Activated CD4-positive, CD25-positive, alpha-beta regulatory T cell treated with anti-CD3 and anti-CD28 coated beads, Interleukin-2, amount 50 U/mL, for 24 hours (primary cell): ENCODE results near the gene ZNF253.
"Not testable (repeated sequence)": the region's sequence is repeated elsewhere in the genome, so short reads cannot be mapped to it uniquely, and the experiment has no call there.

Source experiments
- ATAC-seq, 2 donors: fragments of 150-1000 bp; cut with Tn5 transposase; one replicate each; pipeline ENCODE4 v1.10.0; 2021; ENCODE audit warnings: mild to moderate bottlenecking in 1 of 2, moderate library complexity in 1 of 2

The ZNF253 gene

DNA sequence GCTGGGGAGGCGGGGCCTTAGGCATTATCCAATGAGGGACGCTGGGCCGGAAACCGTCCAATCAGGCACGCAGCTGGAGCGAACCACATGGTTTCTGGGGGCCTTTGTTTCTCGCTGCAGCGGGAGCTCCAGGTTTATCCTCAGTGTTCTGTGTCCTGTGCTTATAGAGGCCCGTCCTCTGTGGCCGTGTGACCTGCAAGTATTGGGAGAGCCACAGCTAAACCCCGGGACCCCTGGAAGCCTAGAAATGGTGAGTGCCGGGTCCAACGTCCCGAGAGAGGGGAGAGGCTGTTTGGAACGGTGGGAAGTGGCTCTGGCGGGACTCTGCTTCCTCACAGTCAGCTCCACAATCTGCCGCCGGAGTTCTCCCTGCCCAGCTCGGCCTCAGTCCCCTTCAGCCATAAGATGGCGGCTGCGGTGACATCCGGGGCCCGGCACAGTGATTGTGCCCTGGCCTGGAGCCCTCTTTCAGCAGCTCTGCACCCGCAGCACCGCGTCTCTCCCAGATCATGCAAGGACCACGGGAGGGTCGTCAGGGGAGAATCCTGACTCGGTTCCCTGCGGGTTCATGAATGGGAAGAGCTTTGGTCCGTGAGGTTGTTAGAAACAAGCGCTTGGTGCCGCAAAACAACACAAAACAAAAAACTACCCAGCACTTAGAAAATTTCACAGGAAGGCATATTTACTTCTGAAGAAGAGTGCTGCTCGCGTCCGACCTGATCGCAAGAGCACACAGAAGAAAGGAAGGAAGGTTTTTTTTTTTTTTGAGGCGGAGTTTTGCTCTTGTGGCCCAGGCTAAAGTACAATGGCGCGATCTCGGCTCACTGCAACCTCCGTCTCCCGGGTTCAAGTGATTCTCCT, at the start of gene ZNF253:
TSS of gene ZNF253 (plus strand) at position 133 of the 861 bp plus-strand sequence. CDS start at position 248, 115 bp downstream.
- ATAC-seq: peak; percentile 97 to 98

DNA sequence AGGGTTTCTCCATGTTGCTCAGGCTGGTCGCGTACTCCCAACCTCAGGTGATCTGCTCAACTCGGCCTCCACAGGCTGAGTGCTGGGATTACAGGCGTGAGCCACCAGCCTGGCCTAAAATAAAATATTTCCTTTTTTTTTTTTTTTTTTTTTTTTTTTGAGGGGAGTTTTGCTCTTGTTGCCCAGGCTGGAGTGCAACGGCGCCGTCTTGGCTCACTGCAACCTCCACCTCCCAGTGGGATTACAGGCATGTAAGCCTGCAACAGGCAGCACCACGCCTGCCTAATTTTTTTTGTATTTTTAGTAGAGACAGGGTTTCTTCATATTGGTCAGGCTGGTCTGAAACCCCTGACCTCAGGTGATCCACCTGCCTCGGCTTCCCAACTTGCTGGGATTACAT, 49.0 kb upstream of the ZNF253 start:
- no peak for ATAC-seq

DNA sequence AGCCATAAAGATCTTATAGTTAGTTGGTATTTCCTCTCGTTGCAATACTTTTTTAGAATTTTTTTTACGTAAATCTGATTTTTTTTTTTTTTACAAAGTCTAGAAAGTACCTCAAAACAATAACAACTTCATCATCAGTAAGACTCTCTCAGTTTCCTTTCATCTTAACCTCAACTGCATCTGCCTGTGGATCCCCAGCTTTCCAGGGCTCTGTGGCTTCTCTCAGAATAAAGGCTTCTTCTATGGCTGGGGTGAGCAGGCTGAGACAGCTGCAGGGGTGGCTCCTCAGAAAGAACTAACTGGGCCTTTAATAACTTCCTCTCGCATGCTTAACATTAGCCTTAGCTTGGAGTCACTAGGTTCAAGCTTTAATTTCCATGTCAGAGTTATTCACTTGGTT, 48.3 kb upstream of the ZNF253 start:
- ATAC-seq: peak; percentile 50 to 58

- ATAC-seq: no peak
Observed at GRCh38 chr19:19820774-19821320, 44.8 kb upstream of the ZNF253 start.

GRCh38 chr19:19821366-19821951, 44.2 kb upstream of the ZNF253 start, which contains the start of gene ZNF506:
TSS of gene ZNF506 (minus strand) at chr19:19821750. CDS start at chr19:19821603, 147 bp downstream.
- peak; percentile 89 to 92 for ATAC-seq

GRCh38 chr19:19821976-19822375, 43.7 kb upstream of the ZNF253 start:
- not testable (repeated sequence) for ATAC-seq

DNA sequence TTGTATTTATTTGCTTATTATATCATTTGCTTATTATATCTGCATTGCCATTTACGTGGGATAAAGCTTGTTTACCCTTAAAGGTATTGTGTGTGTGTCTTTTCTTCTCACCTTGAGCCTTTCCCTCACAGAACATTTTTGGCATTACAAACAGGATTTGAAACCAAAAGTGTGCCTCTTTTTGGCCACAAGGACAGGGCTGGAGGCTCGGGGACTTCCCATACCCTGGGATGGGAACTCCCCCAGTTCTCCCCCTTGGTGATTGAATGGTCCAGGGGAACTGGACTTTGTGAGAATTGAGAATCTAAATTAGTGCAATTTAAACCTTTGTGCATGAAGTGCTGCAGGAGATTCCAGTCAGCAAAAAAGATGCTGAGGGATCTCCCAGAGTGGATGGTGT, 41.8 kb upstream of the ZNF253 start:
- ATAC-seq: no peak

DNA sequence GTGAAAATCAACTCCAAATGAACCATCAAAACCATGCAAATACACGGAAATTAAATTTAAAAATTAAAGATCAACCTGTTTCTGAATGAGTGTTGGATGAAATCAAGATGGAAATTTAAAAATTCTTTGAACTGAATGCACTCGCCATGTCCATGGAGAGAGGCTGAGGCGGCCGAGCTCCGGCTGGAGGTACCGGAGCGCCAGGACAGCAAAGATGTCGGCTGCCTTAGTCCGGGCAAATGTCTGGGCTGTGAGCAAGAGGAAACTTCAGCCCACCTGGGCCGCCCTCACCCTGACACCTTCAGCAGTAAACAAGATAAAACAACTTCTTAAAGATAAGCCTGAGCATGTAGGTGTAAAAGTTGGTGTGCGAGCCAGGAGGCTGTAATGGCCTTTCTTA, 38.8 kb upstream of the ZNF253 start:
- ATAC-seq: no peak

- ATAC-seq: no peak
Observed at GRCh38 chr19:19835560-19836038, 30.1 kb upstream of the ZNF253 start.

GRCh38 chr19:19847781-19848180, 17.9 kb upstream of the ZNF253 start:
- ATAC-seq: no peak

DNA sequence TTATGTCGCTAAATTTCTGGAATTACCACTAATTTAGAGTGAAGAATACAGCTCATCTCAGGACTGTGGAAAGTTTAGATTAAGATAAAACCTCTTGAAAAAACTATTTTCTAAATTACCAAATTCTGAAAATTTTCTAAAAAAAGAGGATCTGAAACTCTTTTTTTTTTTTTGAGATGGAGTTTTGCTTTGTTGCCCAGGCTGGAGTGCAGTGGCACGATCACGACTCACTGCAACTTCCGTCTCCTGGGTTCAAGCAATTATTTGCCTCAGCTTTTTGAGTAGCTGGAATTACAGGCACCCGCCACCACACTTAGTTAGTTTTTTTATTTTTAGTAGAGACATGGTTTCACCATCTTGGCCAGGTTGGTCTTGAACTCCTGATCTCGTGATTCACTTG, 16.6 kb upstream of the ZNF253 start:
- no peak for ATAC-seq

GRCh38 chr19:19851740-19852139, 13.9 kb upstream of the ZNF253 start:
- not testable (repeated sequence) for ATAC-seq

DNA sequence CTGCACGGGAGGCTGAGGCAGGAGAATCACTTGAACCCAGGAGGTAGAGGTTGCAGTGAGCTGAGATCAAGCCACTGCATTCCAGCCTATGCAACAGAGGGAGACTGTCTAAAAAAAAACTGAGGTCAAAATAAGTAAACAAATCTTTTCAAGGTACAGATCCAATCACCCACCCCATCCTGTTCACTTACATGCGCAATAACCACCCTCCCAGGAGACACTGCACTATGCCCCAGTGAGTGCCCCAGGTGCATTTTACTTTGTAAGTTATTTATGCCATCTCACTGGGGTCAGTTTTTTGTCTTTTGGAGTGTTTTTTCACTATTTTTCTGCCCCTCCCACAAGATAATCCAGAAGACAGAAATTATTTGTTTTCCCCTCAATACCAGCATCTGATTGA, 6.9 kb upstream of the ZNF253 start:
- ATAC-seq: no peak

DNA sequence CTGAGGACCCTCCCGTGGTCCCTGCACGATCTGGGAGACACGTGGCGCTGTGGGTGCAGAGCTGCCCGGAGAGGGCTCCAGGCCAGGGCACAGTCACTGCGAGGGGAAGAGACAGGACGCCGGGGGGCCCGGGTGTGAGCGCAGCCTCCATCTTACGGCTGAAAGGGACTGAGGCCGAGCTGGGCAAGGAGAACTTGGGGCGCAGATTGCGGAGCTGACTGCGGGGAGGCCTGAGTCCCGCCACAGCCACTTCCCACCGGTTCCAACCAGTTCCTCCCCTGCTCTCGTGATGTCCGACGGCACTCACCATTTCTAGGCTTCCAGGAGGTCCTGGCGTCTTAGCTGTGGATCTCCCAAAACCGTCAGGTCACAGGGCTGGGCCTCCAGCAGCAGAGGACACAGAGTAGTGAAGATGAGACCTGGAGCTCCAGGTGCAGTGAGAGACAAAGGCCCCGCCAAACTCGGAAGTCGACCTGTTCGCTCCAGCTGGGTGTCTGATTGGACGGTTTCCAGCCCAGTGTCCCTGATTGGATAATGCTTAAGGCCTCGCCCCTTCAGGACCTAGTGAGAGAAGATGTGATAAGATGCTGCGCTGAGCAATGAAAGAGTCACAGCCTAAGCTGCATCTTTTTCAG, 4.8 kb upstream of the ZNF253 start:
- peak; percentile 20 to 45 for ATAC-seq

GRCh38 chr19:19866611-19867248, 1.0 kb downstream of the ZNF253 start:
- ATAC-seq: peak; percentile 5 to 11

GRCh38 chr19:19870086-19870485, 4.4 kb downstream of the ZNF253 start:
- not testable (repeated sequence) for ATAC-seq

GRCh38 chr19:19871932-19872331, 6.2 kb downstream of the ZNF253 start:
- peak; percentile 89 to 93 for ATAC-seq

- peak in 1 of 2 donors; percentile 23 for ATAC-seq
Observed at GRCh38 chr19:19873381-19873780, 7.7 kb downstream of the ZNF253 start.

DNA sequence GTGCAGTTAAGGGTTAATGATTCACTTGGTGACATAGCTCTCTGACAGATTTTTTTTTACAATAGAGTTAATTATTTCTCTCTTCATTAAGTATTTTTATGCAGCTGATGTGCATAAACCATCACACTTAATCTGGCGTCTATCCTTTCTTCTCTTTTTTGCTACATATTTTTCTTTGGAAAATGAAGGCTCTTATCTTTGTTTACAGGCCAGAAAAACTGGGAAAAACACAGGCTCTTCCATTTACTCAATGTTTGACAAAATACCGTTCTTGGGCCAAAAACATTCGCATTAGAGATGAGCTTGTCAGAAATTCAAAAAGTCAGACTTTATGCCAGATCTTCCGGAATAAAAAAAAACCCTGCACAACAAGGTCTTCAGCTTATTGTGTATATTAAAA, 12.0 kb downstream of the ZNF253 start:
- ATAC-seq: no peak

DNA sequence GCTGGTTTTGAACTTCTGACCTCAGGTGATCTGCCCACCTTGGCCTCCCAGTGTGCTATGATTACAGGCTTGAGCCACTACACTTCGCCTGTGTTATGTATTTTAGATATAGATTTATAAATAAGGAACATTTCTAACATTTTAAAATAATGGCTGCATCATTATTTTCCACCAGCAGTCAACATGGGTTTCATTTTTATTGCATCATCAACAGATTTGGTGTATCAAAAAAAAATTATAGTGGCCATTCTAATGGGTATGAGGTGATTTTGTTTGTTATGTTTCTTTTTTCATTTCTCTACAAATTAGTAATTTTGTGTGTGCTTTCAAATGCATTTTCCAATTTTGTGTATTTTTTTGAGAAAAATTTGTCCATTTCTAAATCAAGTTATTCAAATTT, 18.9 kb downstream of the ZNF253 start:
- no peak for ATAC-seq

DNA sequence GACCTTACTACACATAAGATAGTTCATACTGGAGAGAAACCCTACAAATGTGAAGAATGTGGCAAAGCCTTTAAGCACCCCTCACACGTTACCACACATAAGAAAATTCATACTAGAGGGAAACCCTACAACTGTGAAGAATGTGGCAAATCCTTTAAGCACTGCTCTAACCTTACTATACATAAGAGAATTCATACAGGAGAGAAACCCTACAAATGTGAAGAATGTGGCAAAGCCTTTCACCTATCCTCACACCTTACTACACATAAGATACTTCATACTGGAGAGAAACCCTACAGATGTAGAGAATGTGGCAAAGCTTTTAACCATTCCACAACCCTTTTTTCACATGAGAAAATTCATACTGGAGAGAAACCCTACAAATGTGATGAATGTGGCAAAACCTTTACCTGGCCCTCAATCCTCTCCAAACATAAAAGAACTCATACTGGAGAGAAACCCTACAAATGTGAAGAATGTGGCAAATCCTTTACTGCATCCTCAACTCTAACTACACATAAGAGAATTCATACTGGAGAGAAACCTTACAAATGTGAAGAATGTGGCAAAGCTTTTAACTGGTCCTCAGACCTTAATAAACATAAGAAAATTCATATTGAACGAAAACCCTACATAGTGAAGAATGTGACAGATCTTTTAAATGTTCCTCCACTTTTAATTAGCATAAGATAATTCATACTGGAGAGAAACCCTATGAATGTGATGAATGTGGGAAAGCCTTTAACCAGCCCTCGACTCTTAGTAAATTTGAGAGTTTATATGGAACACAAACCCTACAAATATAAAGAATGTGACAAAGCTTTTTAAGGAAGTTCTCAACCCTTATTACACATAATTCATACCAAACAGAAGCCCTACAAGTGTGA, 26.6 kb downstream of the ZNF253 start:
- not testable (repeated sequence) for ATAC-seq
